Pancreas (tissue), 10 donors: ENCODE measurements around the gene ANHX. TPM values are rescaled to one million over a fixed set of nuclear protein-coding genes. Genes with fewer than 3 reads are reported as not detected.
"Not testable (repeated sequence)": the region's sequence is repeated elsewhere in the genome, so short reads cannot be mapped to it uniquely, and the experiment has no call there.

Experiments used
- ATAC-seq, 4 donors: fragments of 200-7000 bp; cut with Tn5 transposase; one replicate each; pipeline versions ENCODE4 v1.8.0 to v1.9.1; 2020; ENCODE audit warnings: mild to moderate bottlenecking in 4 of 4, moderate library complexity in 4 of 4
- DNase-seq, 6 donors: peaks; one replicate each; pipeline ENCODE4 v3.0.0-alpha.2; 2020
- FAIRE-seq: peaks from 2 replicates; lab custom pipeline; 2012; peaks lifted over from hg19 to GRCh38; lab: Jason Lieb, UNC
- H3K27ac ChIP-seq, 4 donors: fragments of 200-600 bp; sonication (generic); 1 replicate in 3 of 4; 2 replicates in 1 of 4; pipeline versions ENCODE4 v1.5.0 to v1.8.0; 2020
- H3K27me3 ChIP-seq, 4 donors: fragments of 200-600 bp; one replicate each; pipeline ENCODE4 v1.8.0; 2021
- H3K36me3 ChIP-seq, 3 donors: fragments of 200-600 bp; sonication (generic) in 1 of 3; one replicate each; pipeline versions ENCODE4 v1.5.0 to v1.8.0; 2020 to 2021
- H3K4me1 ChIP-seq, 3 donors: fragments of 200-600 bp; one replicate each; pipeline ENCODE4 v1.8.0; 2021
- H3K4me3 ChIP-seq, 4 donors: fragments of 200-600 bp; sonication (generic) in 2 of 4; one replicate each; pipeline versions ENCODE4 v1.5.0 to v1.8.0; 2020 to 2021
- H3K9me3 ChIP-seq, 4 donors: fragments of 200-600 bp; one replicate each; pipeline ENCODE4 v1.8.0; 2021
- WGBS, 2 donors: extraction: QIAGEN DNeasy Blood & Tissue Kit; methylation state at CpG; one replicate each; pipeline ENCODE4 v1.1.7; 2013; 5-methylcytosine and 5-hydroxymethylcytosine counted together
- intact Hi-C, 3 donors: fragments of 100-400 bp; cut with DNase I; formaldehyde crosslinking; loops; one replicate each; pipeline versions ENCODE4 v1.11.1 to v1.14.2; 2022
- polyA plus RNA-seq, 2 donors: library from polyadenylated mRNA; stranded (reverse); fragments of 200-250 nt; gene quantifications; one replicate each; pipeline ENCODE4 v1.2.3, GENCODE V29; 2013
- total RNA-seq, 6 donors: library from RNA; stranded (reverse); fragmentation: NEBNext Ultra II Directional in 4 of 6; extraction: Animal tissue kit (Norgen Biotek cat#: 25700) in 4 of 6; gene quantifications; one replicate each; pipeline versions ENCODE4 v1.2.1 to v1.2.4, GENCODE V29; 2021 to 2023
- TF ChIP-seq, protein P1 (sequence below), 4 donors: fragments of 200-600 bp; sonication (generic) in 3 of 4; IDR thresholded peaks; one replicate each; pipeline versions ENCODE4 v1.5.0 to v1.8.0; 2021; ENCODE audit warnings: antibody characterized with exemption in 4 of 4
- donor health status: healthy with polysubstance abuse.
- donor health status: DM: no; HTN: no; CAD: no; lungs with moderate emphysema.
- donor health status: DM: no; HTN: no; CAD: no.
- donor health status: control.
- donor health status: control.
- donor health status: Bipolar disorder and iron deficiency.
- donor health status: DM: yes; HTN: yes; CAD: no.
- donor health status: DM: no; HTN: no; CAD: no.
- donor health status: DM: no; HTN: no; CAD: no.
- donor health status: DM: yes; HTN: yes; CAD: no.

Gene ANHX
- total RNA-seq (not detected), polyA plus RNA-seq (not detected)

- Histone ChIP-seq H3K27ac (no peak within 1 kb of the TSS), H3K27me3 (peaks cover 0 to 4% (median 0%) of the 10 kb centered on the region in 4 donors), H3K4me1 (no peaks in the 10 kb centered on the region), H3K4me3 (no peak within 1 kb of the TSS), H3K36me3 (no peaks in the 10 kb centered on the region), H3K9me3 (no peaks in the 10 kb centered on the region)
- FAIRE-seq = no peak
- intact Hi-C loops = no loop called here
- no peak for DNase-seq
- TF ChIP-seq, protein P1, sequence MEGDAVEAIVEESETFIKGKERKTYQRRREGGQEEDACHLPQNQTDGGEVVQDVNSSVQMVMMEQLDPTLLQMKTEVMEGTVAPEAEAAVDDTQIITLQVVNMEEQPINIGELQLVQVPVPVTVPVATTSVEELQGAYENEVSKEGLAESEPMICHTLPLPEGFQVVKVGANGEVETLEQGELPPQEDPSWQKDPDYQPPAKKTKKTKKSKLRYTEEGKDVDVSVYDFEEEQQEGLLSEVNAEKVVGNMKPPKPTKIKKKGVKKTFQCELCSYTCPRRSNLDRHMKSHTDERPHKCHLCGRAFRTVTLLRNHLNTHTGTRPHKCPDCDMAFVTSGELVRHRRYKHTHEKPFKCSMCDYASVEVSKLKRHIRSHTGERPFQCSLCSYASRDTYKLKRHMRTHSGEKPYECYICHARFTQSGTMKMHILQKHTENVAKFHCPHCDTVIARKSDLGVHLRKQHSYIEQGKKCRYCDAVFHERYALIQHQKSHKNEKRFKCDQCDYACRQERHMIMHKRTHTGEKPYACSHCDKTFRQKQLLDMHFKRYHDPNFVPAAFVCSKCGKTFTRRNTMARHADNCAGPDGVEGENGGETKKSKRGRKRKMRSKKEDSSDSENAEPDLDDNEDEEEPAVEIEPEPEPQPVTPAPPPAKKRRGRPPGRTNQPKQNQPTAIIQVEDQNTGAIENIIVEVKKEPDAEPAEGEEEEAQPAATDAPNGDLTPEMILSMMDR (IDR thresholded peaks at IDR 0.05) = no peak
- WGBS, 2 donors = 26 to 32% methylated on average over 33 to 61 of the region's 61 CpGs
- ATAC-seq = no peak
These were observed at the start of gene ANHX for GRCh38 chr12:133235401-133236112. ANHX (minus strand) TSS chr12:133235877; CDS start chr12:133234356, 1,521 bp downstream.

GRCh38 chr12:133264668-133265067, 29.0 kb upstream of the ANHX start:
- H3K4me3 ChIP-seq, FAIRE-seq, intact Hi-C loops, H3K4me1 ChIP-seq, H3K27ac ChIP-seq, H3K36me3 ChIP-seq, DNase-seq, H3K9me3 ChIP-seq, H3K27me3 ChIP-seq: not testable (repeated sequence)
- ATAC-seq = peak in 2 of 4 donors; percentile 36 to 71
- WGBS, 2 donors = 89 to 92% methylated on average over 11 of the region's 11 CpGs

GRCh38 chr12:133264173-133264572, 28.5 kb upstream of the ANHX start:
- H3K36me3 ChIP-seq = no peaks in the 10 kb centered on the region
- peak in 2 of 4 donors; percentile 21 to 75 for ATAC-seq
- H3K4me3 ChIP-seq = no peak overlapping the region
- TF ChIP-seq, protein P1 (IDR thresholded peaks at IDR 0.05) = no peak
- no peaks in the 10 kb centered on the region for H3K9me3 ChIP-seq
- no peak for FAIRE-seq
- WGBS, 2 donors = 76 to 80% methylated on average over 33 of the region's 33 CpGs
- intact Hi-C loops = no loop called here
- DNase-seq = peak in 1 of 6 donors; percentile 17
- H3K27me3 ChIP-seq = no peaks in the 10 kb centered on the region
- no peaks in the 10 kb centered on the region for H3K4me1 ChIP-seq
- no peak overlapping the region for H3K27ac ChIP-seq

DNA sequence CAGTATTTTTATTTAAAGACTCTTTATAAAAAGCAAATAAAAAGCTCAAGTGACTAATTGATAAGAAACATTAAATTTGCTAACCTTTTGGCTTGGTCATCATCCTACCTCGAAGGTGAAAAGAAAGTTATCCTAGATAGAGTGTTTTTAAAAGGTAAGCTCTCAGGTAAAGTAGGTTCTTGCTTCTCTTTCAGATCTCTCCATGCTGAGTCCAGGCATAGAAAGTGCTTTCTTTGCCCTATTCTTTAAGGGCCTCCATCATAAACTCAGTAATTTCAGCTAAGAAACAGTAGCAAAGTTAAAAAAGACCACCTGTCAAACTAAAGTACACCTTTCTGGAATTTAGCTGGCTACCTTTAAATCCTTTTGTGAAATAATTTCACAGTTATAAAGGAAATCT, 20.6 kb upstream of the ANHX start:
- DNase-seq (no peak), FAIRE-seq (no peak), ATAC-seq (no peak)
- Histone ChIP-seq H3K9me3 (no peaks in the 10 kb centered on the region), H3K4me3 (no peak overlapping the region), H3K4me1 (no peaks in the 10 kb centered on the region), H3K36me3 (no peaks in the 10 kb centered on the region), H3K27me3 (no peaks in the 10 kb centered on the region), H3K27ac (no peak overlapping the region)
- TF ChIP-seq, protein P1 (IDR thresholded peaks at IDR 0.05) = no peak
- 22 to 34% methylated on average over 1 of the region's 1 CpG for WGBS, 2 donors
- intact Hi-C loops = no loop called here

DNA sequence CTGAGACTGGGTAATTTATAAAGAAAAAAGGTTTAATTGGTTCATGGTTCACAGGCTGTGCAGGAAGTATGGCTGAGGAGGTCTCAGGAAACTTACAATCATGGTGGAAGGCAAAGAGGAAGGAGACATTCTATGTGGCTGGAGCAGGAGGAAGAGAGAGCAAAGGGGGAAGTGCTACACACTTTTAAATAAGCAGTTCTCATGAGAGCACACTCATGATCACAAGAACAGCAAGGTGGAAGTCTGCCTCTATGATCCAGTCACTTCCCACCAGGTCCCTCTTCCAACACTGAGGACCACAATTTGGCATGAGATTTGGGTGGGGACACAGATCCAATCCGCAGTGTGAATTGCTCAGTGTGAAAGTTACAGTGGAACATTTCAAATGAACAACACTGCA, 20.2 kb upstream of the ANHX start:
- DNase-seq, H3K9me3 ChIP-seq, H3K4me3 ChIP-seq, H3K27ac ChIP-seq, intact Hi-C loops, FAIRE-seq, H3K27me3 ChIP-seq, H3K36me3 ChIP-seq, H3K4me1 ChIP-seq: not testable (repeated sequence)
- WGBS, 2 donors = 16 to 34% methylated on average over 1 of the region's 1 CpG
- peak in 1 of 4 donors; percentile 36 for ATAC-seq

GRCh38 chr12:133251732-133252131, 16.1 kb upstream of the ANHX start:
- DNase-seq = no peak
- 48 to 51% methylated on average over 6 of the region's 6 CpGs for WGBS, 2 donors
- H3K4me3 ChIP-seq = no peak overlapping the region
- H3K9me3 ChIP-seq = no peaks in the 10 kb centered on the region
- no peaks in the 10 kb centered on the region for H3K36me3 ChIP-seq
- no peaks in the 10 kb centered on the region for H3K4me1 ChIP-seq
- no peak for ATAC-seq
- TF ChIP-seq, protein P1 (IDR thresholded peaks at IDR 0.05) = no peak
- no peak overlapping the region for H3K27ac ChIP-seq
- intact Hi-C loops = no loop called here
- H3K27me3 ChIP-seq = no peaks in the 10 kb centered on the region
- FAIRE-seq = no peak
